Stimulated activated effector memory CD8-positive, alpha-beta T cell treated with anti-CD3 and anti-CD28 coated beads, Interleukin-12 subunit alpha, Interleukin-12 subunit beta, amount 100 ng/mL, for 72 hours (primary cell): ENCODE measurements around the gene APAF1.

Experiments
- ATAC-seq: fragments of 150-1000 bp; cut with Tn5 transposase; 2 replicates; pipeline ENCODE4 v1.10.0; 2021
- DNase-seq, 2 donors: peaks; one replicate each; pipeline ENCODE4 v3.0.0; 2021 to 2022; ENCODE audit warnings: low spot score in 2 of 2
- H3K27ac Mint-ChIP-seq: one replicate; pipeline ENCODE4 v1.8.0; 2022; ENCODE audit warnings: mild to moderate bottlenecking, mixed read lengths
- H3K36me3 Mint-ChIP-seq: one replicate; pipeline ENCODE4 v1.8.0; 2022; ENCODE audit warnings: mild to moderate bottlenecking, mixed read lengths
- H3K4me1 Mint-ChIP-seq: one replicate; pipeline ENCODE4 v1.8.0; 2022; ENCODE audit warnings: mixed read lengths
- H3K4me3 Mint-ChIP-seq: one replicate; pipeline ENCODE4 v1.8.0; 2022; ENCODE audit warnings: mild to moderate bottlenecking, mixed read lengths
- H3K9me3 Mint-ChIP-seq: one replicate; pipeline ENCODE4 v1.8.0; 2022; ENCODE audit warnings: mixed read lengths

Gene APAF1

DNA sequence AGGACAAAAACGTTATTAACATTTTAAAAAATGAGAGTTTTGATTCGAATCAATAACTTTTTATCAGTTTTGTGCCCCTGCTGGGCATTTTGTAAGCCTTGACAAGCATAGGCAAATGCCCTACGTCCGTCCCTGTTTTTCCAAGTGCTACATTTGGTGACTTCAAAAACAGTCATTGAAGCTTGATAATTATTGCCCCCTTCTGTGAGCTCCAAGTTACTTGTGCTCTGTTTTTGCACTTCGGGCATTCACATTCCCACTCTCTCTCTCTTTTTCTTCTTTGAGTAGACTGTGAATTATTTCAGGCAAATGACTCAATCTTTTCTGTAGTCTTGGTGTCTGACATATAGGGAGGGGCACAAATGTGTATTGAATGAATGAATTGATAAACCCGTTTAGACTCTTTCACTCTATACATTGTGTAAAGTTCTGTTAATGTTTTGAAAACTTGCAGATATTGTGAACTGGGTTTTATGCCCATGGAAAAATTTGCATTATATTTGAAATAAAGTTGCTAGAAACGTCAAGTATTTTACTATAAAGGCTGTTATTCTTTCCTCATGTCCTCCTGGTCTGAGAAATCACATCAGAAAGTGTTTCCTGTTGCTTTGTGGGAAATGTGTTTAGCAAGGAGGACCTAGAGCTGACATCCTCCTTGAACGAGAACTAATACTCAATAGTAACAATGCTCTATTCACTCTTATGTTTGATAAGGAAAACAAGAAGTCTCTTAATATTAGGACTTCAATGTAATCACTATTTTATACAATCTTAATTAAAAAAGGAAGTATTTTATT lies 1.4 kb downstream of the APAF1 start:
- H3K36me3 Mint-ChIP-seq: peaks cover 64% of the 10 kb centered on the region
- H3K27ac Mint-ChIP-seq: no peak overlapping the region
- no peaks in the 10 kb centered on the region for H3K9me3 Mint-ChIP-seq
- peak overlapping the region; percentile 96 for H3K4me3 Mint-ChIP-seq
- ATAC-seq: no peak
- DNase-seq: no peak
- H3K4me1 Mint-ChIP-seq: peaks cover 7% of the 10 kb centered on the region

- Mint-ChIP-seq H3K36me3 (peaks cover 72% of the 10 kb centered on the region), H3K4me1 (peaks cover 12% of the 10 kb centered on the region), H3K4me3 (no peak overlapping the region), H3K9me3 (no peaks in the 10 kb centered on the region), H3K27ac (no peak overlapping the region)
- DNase-seq (no peak), ATAC-seq (no peak)
Observed at GRCh38 chr12:98651328-98651727, 6.2 kb downstream of the APAF1 start.

GRCh38 chr12:98653866-98654493 lies 8.9 kb downstream of the APAF1 start:
- ATAC-seq: no peak
- no peak overlapping the region for H3K4me3 Mint-ChIP-seq
- no peaks in the 10 kb centered on the region for H3K9me3 Mint-ChIP-seq
- H3K4me1 Mint-ChIP-seq: peaks cover 17% of the 10 kb centered on the region
- H3K36me3 Mint-ChIP-seq: peaks cover 68% of the 10 kb centered on the region
- no peak for DNase-seq
- no peak overlapping the region for H3K27ac Mint-ChIP-seq

- H3K4me1 Mint-ChIP-seq: peaks cover 17% of the 10 kb centered on the region
- H3K9me3 Mint-ChIP-seq: no peaks in the 10 kb centered on the region
- peaks cover 68% of the 10 kb centered on the region for H3K36me3 Mint-ChIP-seq
- peak overlapping the region; percentile 13 for H3K4me3 Mint-ChIP-seq
- peak overlapping the region; percentile 0 for H3K27ac Mint-ChIP-seq
- peak; percentile 98 for ATAC-seq
- no peak for DNase-seq
Observed at GRCh38 chr12:98656289-98657101, 11.4 kb downstream of the APAF1 start.

DNA sequence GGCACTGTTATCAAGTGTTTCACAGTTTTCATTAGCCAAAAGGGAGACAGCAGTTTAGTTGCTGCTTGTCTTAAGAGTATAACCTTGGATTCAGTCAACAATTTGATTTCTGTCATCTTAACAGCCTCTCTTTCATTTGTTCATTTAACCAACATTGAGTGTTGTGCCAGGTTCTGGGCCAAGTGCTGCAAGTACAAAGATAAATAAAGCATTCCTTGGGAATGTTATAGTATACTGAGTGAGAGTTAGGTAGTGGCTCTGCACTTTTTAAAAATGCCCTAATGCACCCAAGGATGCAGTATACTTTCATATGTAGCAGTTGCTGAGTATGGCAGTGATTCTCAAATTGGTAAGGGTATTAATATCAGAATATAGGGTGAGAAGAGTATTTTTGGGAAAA lies 15.4 kb downstream of the APAF1 start:
- H3K27ac Mint-ChIP-seq: no peak overlapping the region
- H3K36me3 Mint-ChIP-seq: peaks cover 81% of the 10 kb centered on the region
- no peak overlapping the region for H3K4me3 Mint-ChIP-seq
- DNase-seq (no peak), ATAC-seq (no peak)
- peaks cover 12% of the 10 kb centered on the region for H3K4me1 Mint-ChIP-seq
- H3K9me3 Mint-ChIP-seq: no peaks in the 10 kb centered on the region

- H3K36me3 Mint-ChIP-seq: peaks cover 86% of the 10 kb centered on the region
Observed at GRCh38 chr12:98669751-98670150, 24.7 kb downstream of the APAF1 start.

GRCh38 chr12:98671459-98671858 lies 26.4 kb downstream of the APAF1 start:
- Mint-ChIP-seq H3K27ac (no peak overlapping the region), H3K9me3 (no peaks in the 10 kb centered on the region), H3K4me3 (no peak overlapping the region), H3K4me1 (peaks cover 12% of the 10 kb centered on the region), H3K36me3 (peaks cover 73% of the 10 kb centered on the region)
- ATAC-seq: no peak
- no peak for DNase-seq

More at GRCh38 chr12:98669751-98670150, 24.7 kb downstream of the APAF1 start:
- DNase-seq: no peak
- H3K4me3 Mint-ChIP-seq: no peak overlapping the region
- no peak for ATAC-seq
- peak overlapping the region; percentile 67 for H3K27ac Mint-ChIP-seq
- H3K4me1 Mint-ChIP-seq: peaks cover 12% of the 10 kb centered on the region
- no peaks in the 10 kb centered on the region for H3K9me3 Mint-ChIP-seq

DNA sequence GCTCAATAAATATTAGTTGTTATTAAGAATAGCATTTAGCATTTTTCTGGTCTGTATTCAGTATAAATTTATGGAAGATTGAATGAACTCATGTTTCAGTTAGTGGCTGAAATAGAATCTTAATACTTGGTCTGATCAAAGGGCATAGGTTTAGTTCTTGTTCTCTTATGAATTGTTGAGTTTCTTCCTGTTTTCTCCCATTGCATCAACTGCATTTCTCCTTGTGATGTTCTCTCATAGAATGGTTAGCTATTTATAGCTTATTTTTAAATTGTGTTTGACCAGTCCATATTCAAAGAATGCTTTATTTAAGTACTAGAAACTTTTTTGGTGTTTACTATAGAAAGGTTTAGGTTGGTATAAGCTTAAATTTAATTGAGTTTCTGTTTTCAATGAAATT lies 29.8 kb downstream of the APAF1 start:
- H3K27ac Mint-ChIP-seq: peak overlapping the region; percentile 27
- H3K36me3 Mint-ChIP-seq: peaks cover 65% of the 10 kb centered on the region
- ATAC-seq (no peak), DNase-seq (no peak)
- H3K4me1 Mint-ChIP-seq: peaks cover 4% of the 10 kb centered on the region
- H3K4me3 Mint-ChIP-seq: no peak overlapping the region
- no peaks in the 10 kb centered on the region for H3K9me3 Mint-ChIP-seq

DNA sequence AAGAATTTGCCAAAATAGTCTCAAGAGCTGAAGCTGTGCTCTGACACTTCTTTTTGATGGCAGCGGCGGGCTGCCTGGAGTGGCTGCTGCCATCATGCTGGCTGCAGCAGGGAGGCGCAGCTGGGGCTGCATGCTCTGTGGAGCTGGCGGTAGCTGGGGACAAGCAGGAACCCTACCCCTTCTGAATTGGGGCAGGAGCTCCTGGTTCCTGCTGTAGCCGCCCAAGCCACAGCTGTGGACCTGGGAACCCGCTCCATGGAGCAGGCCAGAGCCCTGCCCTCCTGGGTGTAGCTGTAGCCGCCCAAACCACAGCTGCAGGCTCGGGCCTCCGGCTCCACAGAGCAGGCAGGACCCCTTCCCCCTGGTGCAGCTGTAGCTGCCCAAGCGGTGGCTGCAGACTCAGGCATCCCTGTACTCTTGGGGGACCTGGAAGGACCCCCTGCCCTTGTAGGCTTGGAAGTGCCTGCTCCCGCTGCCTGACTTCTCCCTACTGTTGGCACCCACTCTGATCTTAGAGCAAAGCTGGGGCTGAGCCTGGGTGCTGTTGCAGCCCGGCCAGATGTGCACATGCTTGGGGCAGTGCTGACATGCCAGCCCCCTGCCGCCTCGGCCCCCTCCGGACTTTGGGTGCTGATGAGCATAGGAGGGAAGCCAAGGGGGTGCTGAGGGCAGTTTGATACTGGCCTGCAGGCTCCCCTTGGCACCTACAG lies 33.3 kb downstream of the APAF1 start:
- ATAC-seq (no peak), DNase-seq (no peak)
- H3K9me3 Mint-ChIP-seq: no peaks in the 10 kb centered on the region
- no peaks in the 10 kb centered on the region for H3K4me1 Mint-ChIP-seq
- peaks cover 69% of the 10 kb centered on the region for H3K36me3 Mint-ChIP-seq
- no peak overlapping the region for H3K27ac Mint-ChIP-seq
- no peak overlapping the region for H3K4me3 Mint-ChIP-seq

DNA sequence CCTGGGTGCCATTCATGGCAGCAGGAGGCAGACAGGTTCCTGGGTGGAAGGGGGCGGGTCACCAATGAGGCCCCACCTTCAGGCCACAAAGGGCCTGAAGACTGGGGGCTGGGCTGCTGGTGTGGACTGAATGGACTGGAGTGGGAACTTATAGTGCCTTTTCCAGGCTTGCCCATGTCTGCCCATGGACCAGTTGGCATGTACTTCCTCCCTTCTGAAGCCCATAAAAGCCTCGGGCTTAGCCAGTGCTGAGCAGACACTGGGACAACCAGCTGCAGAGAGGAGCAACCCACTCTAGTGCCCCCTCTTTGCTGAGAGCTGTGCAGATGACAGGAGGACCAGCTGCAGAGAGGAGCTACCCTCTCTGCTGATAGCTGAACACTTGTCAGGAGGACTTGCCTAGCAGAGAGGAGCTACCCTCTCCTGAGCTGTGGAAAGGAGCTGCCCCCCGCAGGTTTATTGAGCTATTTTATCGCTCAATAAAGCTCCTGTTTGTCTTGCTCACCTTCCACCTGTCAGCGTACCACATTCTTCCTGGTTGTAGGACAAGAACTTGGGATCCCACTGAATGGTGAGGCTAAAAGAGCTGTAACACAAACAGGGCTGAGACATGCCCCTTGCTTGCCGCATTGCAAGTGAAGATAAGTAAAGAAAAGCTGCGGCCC lies 34.0 kb downstream of the APAF1 start:
- H3K27ac Mint-ChIP-seq: no peak overlapping the region
- no peak overlapping the region for H3K4me3 Mint-ChIP-seq
- no peaks in the 10 kb centered on the region for H3K9me3 Mint-ChIP-seq
- H3K36me3 Mint-ChIP-seq: peaks cover 70% of the 10 kb centered on the region
- ATAC-seq (no peak), DNase-seq (no peak)
- no peaks in the 10 kb centered on the region for H3K4me1 Mint-ChIP-seq

DNA sequence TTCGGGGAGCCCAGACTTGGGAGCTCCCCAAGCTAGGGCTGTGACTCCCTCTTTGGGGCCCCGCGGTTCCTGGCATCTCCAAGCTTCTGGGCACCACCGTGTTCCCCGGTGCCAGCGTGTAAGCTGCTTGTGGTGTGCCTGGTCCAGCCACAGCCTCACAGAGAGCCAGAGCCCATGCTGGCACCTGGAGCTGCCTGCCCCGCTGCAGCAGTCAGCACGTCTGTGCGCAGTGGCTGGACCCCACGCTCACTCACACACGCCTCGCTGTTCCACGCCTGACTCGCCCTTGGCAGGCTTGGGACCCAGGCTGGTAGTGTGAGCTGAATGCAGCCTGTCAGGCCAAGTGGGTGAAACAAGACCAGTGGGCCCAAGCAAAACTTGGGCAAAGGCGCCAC lies 34.5 kb downstream of the APAF1 start:
- no peaks in the 10 kb centered on the region for H3K9me3 Mint-ChIP-seq

DNA sequence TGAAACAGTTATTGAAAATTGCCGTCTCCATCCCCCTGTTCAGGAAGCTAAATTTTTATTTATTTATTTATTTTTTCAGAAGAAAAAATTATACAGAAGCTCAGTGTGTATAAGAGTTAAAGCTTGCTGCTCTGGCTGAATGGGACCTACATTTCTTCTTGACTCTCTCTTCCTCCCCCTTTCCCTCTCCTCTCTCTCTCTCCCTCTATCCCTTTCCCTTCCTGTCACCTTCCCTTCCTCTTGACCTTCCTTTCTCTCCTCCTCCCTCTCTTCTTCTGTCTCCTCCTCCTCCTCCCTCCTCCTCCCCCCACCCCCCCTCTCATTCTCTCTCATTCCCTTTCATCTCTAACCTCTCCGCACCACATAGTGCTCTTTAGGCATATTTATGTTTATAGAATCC lies 39.1 kb downstream of the APAF1 start:
- no peaks in the 10 kb centered on the region for H3K4me1 Mint-ChIP-seq
- H3K4me3 Mint-ChIP-seq: no peak overlapping the region
- peaks cover 98% of the 10 kb centered on the region for H3K36me3 Mint-ChIP-seq
- H3K9me3 Mint-ChIP-seq: no peaks in the 10 kb centered on the region
- no peak for DNase-seq
- ATAC-seq: no peak
- H3K27ac Mint-ChIP-seq: no peak overlapping the region

More for the DNA sequence above, 34.5 kb downstream of the APAF1 start:
- ATAC-seq (no peak), DNase-seq (no peak)
- Mint-ChIP-seq H3K4me3 (no peak overlapping the region), H3K4me1 (no peaks in the 10 kb centered on the region), H3K27ac (no peak overlapping the region), H3K36me3 (peaks cover 70% of the 10 kb centered on the region)

DNA sequence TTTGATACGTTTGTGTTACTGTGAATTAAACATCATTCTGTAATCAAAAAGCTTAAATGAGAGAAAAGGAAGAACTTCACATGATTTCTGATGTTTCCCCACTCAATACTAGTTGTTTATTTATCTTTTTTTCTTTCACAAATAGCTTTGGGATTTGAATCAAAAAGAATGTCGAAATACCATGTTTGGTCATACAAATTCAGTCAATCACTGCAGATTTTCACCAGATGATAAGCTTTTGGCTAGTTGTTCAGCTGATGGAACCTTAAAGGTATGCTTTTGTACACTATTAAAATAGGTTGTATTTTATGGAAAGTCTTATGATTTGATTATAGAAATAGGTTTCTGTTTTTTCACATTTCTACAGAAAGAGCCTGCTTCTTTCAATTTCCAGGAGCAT lies 41.5 kb downstream of the APAF1 start:
- H3K4me1 Mint-ChIP-seq: peaks cover 7% of the 10 kb centered on the region
- no peak overlapping the region for H3K4me3 Mint-ChIP-seq
- H3K36me3 Mint-ChIP-seq: peaks cover 94% of the 10 kb centered on the region
- no peaks in the 10 kb centered on the region for H3K9me3 Mint-ChIP-seq
- no peak overlapping the region for H3K27ac Mint-ChIP-seq
- ATAC-seq: no peak
- no peak for DNase-seq

- ATAC-seq (no peak), DNase-seq (no peak)
- Mint-ChIP-seq H3K36me3 (peaks cover 70% of the 10 kb centered on the region), H3K4me3 (no peak overlapping the region), H3K27ac (peak overlapping the region; percentile 55), H3K4me1 (peaks cover 20% of the 10 kb centered on the region), H3K9me3 (no peaks in the 10 kb centered on the region)
Observed at GRCh38 chr12:98691351-98691750, 46.3 kb downstream of the APAF1 start.
